DMS 273 (cell line): Measurements from ENCODE around the gene CNKSR3.
A peak's percentile ranks its signal among the peaks of the same experiment; 100 is the strongest.
"Not testable (repeated sequence)": the region's sequence is repeated elsewhere in the genome, so short reads cannot be mapped to it uniquely, and the experiment has no call there.

ENCODE experiments used
- DNase-seq: peaks from one replicate; lab custom pipeline; 2025; ENCODE audit not compliant: unreplicated experiment; lab: John Stamatoyannopoulos, UW

The CNKSR3 gene

DNA sequence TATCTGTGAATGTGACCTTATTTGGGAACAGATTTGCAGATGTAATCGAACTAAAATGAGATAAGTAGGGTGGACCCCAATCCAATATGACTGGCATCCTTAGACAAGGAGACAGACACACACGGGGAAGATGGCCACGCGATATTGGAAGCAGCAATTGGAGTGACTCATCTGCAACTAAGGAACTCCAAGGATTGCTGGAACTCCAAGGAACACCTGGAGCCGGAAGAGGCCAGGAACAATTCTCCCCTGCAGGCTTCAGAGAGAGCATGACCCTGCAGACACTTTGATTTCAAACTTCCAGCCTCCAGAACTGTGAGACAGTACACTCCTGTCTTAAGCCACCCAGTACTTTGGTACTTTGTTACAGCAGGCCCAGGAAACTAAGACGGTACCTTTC is 19.5 kb upstream of the CNKSR3 start:
- DNase-seq: no peak

DNA sequence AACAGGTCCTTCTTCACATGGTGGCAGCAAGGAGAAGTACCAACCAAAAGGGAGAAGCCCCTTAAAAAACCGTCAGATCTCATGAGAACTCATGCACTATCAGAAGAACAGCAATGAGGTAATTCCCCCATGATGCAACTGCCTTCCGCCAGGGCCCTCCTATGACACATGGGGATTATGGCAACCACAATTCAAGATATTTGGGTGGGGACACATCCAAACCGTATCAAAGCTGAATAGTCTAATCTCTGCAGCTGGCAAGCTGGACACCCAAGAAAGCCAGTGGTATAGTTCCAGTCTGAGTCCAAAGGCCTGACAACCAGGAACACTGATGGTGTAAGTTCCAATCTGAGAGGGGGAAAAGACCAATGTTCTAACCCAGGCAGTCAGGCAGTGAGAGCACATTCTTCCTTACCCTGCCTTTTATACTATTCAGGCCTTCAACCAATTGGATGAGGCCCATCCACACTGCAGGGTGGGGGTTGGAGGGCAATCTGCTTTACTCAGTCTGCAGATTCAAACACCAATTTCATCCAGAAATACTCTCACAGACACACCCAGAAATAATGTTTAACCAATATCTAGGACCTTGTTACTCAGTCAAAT is 17.9 kb upstream of the CNKSR3 start:
- DNase-seq: no peak

DNA sequence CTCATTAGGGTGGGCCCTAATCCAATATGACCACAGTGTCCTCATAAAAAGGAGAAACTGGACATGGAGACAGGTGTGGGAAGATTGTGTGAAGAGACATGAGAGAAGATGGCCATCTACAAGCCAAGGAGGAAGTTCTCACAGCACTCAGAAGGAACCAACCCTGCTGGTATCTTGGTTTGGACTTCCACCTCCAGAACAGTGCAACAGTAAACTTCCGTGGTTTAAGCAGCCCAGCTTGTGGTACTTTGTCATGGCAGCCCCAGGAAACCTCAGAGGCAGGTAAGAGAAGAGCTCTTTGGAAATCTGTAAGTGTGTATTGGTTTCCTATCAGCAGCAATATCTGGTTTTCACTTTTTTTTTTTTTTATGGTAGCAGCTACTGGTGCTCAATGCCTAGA is 16.5 kb upstream of the CNKSR3 start:
- DNase-seq: no peak

DNA sequence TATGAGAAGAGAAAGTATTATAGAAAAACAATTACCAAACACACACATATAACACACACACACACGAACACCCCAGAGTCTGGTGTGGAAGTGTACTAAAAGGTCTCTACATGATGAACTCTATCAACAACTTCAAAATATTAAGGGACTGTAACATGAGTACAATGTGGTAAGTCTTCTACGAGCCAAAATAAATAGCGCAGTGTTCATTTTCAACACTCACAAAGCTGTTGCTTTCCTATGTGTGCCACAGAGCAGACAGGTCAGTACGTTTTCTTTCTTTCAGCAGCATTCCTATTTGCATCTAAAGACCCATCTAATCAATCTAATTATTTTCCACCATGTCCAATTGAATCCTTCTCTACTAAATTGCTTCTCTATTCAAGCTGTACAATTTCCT is 12.1 kb upstream of the CNKSR3 start:
- no peak for DNase-seq

DNA sequence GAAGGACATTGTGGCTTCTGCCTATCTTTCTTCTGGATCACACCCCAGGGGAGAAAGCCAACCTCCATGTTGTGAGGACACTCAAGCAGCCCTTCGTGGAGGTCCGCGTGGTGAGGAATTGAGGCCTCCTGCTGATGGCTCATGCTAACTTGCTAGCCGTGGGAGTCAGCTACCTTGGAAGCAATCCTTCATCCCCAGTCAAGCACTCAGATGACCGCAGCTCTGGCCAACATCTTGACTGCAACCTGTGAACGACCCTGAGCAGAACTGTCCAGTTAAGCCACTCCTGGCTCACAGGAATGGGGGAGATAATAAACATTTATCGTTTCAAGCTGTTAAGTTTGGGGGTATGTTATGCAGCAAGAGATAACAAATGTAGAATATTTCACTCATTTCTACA is 10.9 kb upstream of the CNKSR3 start:
- DNase-seq: no peak

DNA sequence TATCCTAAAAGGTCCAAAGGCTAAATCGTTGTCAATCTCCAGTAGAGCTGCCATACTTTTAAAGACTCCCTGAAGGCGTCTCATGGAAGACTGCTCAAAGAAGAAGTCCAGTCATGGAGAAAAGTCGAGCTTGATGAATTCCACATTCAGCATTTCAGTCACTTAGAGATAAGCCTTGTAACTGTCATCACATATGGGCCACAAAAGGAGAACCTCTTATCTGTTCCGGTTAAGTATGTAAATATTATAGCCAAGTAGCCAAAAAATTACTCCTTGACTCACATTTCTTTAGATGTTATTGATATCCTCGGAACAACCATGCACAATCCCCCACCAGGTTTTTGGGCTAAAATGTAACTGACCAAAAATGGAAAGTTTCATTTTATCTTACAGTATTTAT is 9.8 kb upstream of the CNKSR3 start:
- DNase-seq: no peak

DNA sequence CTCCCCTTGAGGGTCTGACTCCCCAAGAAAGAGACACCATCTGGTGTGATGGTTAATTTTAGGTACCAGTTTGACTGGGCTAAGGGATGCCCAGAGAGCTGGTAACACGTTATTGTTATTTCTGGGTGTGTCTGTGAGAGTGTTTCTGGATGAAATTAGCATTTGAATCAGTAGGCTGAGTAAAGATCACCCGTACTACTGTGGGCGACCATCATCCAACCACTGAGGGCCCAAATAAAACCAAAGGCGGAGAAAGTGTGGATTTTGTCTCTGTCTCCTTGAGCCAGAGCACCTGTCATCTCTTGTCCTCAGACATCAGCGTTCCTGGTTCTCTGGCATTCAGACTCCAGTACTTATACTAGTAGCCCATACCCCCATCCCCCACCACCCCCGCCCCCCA is 7.9 kb upstream of the CNKSR3 start:
- DNase-seq: no peak

DNA sequence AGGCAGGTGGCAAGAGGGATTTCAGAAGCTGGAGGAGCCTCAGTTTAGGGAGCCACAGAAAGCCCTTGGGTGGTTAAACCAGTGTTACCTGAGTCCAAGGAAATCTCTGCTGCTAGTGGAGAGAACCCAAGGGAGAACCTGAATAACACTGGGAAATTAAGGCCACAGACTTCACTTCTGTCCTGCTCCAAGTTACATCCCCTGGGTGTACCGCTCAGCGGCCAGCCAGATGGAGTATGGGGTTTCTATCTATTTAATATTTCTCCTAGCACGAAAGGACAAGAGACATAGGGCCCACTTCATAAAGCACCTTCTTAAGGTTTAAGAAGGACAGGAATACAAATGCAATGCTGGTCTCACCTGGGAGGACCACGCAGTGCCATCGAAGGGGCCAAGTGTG is 5.8 kb upstream of the CNKSR3 start:
- no peak for DNase-seq

DNA sequence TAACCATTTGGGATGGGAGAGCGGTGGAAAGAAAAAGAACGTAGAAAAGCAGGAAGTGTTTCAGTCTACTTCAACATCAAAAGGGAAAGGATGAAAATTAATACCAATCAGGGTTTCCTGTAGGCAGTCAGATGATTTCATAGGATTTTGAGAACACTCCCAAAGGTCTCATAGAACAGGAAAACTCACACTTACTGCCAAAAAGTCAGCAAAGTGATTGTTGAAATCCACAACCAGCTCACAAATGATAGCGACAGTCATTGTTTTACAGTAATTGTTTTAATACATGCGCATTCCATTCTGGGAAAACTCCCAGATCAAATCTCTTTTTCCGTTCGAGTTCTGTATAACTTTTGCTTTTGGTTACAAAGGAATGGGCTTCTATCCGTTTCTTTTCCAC is 5.3 kb upstream of the CNKSR3 start:
- DNase-seq: no peak

DNA sequence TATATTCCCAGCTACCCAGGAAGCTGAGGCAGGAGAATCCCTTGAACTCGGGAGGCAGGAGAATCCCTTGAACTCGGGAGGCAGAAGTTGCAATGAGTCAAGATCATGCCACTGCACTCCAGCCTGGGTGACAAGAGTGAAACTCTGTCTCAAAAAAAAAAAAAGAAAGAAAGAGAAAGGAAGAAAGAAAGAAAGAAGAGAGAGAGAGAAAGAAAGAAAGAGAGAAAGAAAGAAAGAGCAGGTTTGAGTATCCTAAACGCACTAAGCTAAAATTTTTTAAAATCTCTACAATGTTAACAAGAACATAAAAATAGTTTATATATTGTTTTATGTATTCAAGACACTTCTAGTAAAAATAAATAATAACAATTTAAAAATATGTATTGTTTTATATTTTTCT is 4.6 kb upstream of the CNKSR3 start:
- DNase-seq: not testable (repeated sequence)

DNA sequence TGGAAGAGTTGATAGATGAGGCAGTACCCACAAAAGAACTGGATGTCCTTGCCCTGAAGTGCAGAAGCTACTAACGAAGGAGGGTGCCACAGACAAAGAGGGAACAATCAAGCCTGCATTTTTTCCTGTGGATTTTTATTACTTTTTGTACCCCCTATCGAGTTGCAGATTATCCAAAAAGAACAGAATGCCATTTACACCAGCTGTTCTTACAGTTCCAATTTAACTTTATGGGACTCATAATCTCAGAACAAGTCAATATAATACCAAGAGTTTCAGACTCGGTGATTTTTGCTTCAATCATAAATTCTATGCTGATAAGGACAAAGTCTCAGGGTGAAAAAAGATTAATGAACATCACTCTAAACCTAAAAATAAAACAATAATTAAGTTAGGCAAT is 4.0 kb upstream of the CNKSR3 start:
- no peak for DNase-seq

DNA sequence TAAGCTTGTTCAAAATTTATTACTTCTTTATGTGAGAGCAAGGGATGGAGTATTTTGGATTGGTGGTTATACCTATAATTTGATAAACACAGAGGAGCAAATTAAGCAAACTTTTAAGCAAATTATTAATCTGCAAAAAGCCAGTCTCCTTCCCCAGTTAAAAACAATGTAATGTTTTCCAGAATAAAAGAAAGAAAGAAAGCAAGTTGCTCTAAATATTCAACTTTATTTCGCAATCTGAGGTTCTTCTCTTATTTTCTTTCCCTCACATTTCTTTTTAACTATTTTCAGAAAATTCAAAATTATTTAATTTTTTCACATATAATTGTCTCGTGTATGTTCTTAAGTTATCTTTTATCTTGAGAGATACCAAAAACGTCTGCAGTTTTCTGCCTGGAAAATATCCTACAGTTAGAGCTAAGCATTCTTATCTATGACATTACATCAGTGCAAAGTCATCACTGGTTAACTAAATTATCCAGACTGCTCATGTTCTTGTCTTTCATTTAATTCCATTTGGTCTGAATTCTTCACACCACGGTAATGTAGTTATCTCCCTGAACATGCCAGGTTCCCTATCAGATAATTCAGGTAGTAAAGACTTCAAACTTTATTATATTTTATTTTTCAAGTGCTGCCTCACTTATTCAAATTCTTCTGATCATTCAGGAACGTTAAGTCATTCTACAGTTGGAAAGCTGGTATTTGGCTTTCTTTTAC is 3.3 kb upstream of the CNKSR3 start:
- DNase-seq: no peak

DNA sequence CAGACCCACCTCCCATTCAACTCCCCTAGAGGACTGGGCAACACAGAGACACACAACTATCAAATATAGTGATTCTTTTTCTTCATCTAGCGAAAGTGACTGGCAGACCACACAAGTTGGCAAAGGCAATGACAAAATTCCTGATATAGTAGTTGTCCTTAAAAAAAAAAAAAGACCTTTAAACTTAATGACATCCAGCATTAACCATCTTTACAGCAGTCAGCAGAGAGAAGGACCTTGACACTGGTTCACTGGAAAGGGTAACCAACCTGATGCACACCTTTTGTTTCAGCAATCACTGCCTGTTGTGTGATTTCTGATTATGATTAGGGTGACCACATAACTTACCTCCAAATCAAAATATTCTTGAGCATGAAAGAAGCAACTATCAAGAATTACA is 1.7 kb upstream of the CNKSR3 start:
- no peak for DNase-seq

DNA sequence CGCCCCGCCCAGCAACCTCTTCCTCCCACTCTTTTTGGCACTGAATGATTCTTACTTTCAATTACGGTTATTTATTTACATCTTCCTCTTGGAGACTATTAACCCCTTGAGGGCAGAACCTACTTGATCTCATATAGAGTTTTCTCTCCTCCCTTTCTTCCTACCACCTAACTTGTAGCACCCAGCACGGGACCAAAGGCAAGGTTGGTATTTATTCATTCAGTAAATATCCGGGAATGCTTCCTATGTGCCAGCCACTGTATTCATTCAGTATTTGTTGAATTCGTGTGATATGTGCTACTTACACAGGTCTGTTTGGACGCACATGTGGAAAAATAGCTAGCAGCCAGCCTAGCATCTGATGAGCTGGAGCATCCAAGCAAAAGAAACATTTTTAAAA is 1.3 kb upstream of the CNKSR3 start:
- peak; percentile 42 for DNase-seq

DNA sequence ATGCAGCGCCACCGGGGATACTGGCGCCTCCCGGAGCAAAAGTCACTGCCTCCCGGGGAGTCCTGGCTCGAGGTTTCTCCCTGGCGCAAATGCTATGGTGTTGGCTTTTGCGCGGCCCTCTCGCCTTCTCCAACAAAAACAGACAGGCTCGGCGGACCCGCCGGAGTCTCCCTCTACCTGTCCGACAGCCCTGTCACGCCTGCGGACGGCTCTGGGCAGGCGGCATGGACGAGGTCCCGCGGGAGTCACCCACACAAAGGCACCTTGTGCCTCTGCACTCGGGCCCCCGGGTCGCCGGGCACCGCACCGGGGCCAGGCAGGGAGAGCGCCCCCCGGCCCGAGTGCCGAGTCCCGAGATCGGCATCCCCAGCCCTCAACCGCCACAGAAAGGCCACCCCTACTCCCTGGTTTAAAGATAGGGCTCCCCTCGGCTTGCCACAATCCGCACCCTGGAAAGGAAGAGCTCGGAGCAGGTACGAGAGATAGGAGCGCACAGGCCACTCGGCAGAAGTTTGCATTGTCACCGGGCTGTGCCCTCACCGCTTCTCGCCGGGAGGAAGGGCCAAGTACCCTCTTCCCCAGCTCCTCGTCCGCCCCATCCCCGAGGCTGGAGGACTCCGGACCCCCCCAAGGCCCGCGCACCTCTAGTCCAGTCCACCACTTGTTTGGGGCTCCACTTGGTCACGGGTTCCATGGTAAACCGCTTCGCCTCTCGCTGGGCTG is 903 bp downstream of the CNKSR3 start:
- DNase-seq: peak; percentile 65

DNA sequence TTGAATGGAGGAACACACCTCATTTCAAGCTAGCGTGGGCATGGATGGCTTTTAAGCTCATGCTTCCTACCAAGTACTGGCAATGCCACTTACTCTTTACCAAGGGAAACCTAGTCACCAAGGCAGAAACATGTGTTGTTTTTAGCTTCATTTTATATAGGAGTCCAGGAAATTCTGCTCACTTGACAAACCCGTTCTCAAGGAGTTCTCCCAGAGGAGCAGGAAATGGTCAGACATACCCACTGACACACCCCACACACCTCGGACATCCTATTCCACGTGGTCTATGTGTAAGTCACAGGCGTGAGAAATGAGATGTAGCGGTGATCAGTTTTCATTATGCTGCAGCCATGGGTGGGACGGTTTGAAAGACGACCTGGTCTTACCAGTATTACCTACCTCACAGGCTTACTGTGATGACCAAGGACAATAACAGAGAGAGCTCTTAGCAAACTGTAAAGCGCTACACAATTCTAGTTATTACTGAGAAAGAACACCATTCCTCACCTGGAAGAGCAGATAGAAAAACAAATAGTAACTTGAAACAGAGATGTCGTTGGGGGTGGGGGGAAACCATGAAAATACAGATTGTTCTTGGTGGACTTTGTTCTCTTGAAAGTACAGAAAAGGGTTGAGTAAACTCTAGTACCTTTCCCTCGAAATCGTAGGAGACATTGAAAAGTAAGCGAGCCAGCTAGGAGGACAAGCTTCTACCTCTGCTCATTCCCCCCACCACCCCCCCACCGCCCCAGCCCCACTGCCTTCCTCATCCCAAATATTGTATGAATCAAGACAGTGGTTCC is 1.7 kb downstream of the CNKSR3 start:
- DNase-seq: peak; percentile 39

DNA sequence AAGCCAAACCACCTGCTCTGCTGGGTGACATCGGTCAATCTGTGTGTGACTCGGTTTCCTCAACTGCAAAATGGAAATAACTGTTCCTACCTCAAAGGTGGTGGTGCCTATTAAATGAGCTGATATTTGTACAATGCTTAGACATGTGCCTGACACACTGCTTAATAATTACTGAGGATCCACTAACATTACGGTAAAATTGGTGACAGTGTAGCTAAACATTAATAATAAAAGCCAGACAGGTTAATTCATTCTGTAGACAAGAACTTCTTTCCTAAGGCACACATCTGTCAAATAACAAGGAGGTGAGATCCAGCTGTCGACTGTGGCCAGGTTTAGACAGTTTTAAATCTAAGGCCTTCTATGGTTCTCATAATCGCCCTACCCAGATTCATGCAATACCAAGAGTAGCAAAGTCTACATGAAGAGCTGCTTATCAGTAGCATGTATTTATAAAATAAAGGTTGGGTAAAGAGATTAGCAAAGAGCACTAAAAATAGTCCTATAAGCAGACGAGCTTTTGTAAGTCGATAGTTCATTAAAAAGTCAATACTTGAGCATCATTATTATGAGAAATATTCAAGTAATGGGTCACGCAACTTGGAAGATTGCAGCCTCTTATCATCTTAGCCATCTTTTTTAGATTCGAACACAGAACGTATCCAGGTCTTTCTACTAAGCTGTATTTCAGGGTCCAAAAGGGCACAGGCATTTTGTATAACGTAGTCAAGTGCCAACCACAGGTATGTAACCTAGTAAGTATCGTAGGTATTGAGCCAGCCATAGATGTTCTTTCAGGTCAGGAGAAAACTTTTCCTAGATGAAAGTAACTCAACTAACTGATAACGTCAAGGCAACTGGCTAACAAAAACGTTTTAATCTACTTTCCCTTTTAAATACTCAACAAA is 3.2 kb downstream of the CNKSR3 start:
- no peak for DNase-seq

DNA sequence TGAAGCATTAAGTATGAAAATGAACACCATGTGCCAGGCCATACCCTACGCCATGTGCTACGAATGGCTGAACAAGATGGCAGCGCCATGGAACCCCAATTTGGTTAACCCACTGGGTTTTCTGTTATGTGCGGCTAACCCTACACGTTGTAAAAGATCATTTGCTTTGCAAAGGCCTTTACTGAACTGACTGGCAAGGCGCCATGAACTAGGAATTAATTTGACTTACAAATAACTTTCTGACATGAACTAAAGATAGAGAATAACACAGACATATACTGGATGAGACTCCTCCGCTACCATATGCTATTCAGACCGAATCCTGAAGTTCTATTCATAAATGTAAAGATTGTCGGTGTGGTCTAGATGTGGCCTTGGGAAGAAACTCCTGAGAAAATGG is 3.9 kb downstream of the CNKSR3 start:
- no peak for DNase-seq

DNA sequence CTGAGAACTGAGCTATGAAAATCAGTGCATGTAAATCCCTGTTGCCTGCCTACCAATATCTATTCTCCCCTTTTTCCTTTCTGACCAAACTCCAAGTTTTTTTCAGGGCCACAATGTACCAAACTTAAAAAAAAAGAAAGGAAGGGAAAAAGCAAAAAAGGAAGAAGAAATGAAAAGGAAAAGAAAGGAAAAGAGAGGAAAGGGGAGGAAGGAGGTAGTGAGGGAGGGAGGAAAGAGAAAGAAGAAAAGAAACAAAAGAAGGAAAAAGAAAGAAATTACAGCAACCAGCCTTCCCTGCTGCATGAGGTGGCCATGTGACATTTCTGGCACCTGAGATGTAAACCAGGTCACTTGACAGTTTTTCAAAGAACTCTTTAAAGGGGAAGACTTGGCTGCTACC is 4.4 kb downstream of the CNKSR3 start:
- no peak for DNase-seq

DNA sequence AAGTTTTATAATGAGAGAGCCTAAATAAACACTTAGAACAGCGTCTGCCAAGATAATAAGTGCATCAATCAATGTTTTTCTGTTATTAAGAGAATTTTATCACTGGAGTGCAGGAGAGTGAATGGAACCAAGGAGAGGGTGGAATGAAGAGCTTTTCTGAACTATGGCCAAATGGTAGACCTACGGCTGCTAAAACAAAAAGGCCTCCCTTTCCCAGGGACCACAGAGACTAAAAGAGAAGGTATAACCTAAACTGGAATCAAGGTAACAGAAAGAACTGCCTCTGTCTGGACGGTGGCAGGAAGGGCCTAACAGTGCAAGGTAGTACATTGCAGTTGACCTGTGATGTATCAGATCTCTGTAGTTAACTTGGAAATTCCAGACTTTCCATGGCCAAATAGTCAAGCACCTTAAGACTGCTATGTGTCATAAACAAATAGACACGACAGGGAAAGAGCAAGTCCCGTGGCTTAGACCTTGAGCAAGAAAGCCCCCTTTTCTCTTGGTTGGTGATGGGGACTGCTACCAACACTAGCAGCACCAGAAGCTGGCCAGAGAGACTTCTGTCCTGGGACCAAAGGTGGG is 5.5 kb downstream of the CNKSR3 start:
- DNase-seq: no peak
